ENCODE data around the gene COL20A1.

COL20A1 gene

GRCh38 chr20:63357921-63358905, 65.2 kb downstream of the COL20A1 start:
- Histone ChIP-seq H3K18ac (ENCODE audit: low read depth in 1 of 2, low read length in 2 of 2) (no peak overlapping the region), H3K14ac (ENCODE audit: low read length in 2 of 2) (no peak overlapping the region), H3K27me3 (ENCODE audit: control insufficient read depth in 1 of 2, insufficient read depth in 1 of 2, low read length in 2 of 2) (peaks cover 34 to 41% of the 10 kb centered on the region in 2 experiments), H2BK15ac (ENCODE audit: low read depth, poor library complexity, severe bottlenecking) (no peak overlapping the region), H2AK5ac (ENCODE audit: low read length, severe bottlenecking) (no peak overlapping the region), H2BK5ac (ENCODE audit: low read depth, low read length, poor library complexity, severe bottlenecking) (no peak overlapping the region), H3K4me3 (ENCODE audit: insufficient read depth in 1 of 2, low read depth in 1 of 2, low read length in 2 of 2) (no peak overlapping the region), H3K36me3 (ENCODE audit: control insufficient read depth in 1 of 2, insufficient read depth in 2 of 2, low read depth in 1 of 2, low read length in 2 of 2) (no peaks in the 10 kb centered on the region), H2AFZ (ENCODE audit: low read depth, low read length) (no peak overlapping the region), H3K27ac (ENCODE audit: low read length, poor library complexity, severe bottlenecking) (no peak overlapping the region), H4K91ac (ENCODE audit: low read length) (peak overlapping the region; percentile 61), H2BK120ac (ENCODE audit: low read depth, low read length) (no peak overlapping the region), H4K8ac (ENCODE audit: low read length) (no peak overlapping the region), H2BK12ac (ENCODE audit: low read length in 2 of 2) (no peak overlapping the region), H3K4me2 (ENCODE audit: low read length, poor library complexity, severe bottlenecking) (no peak overlapping the region), H3K9ac (ENCODE audit: low read length) (no peak overlapping the region), H3K4me1 (ENCODE audit: control insufficient read depth, insufficient read depth, low read depth, low read length) (peaks cover 5% of the 10 kb centered on the region), H3K9me3 (ENCODE audit: control insufficient read depth, low read length) (no peaks in the 10 kb centered on the region), H3K23ac (ENCODE audit: low read length in 2 of 2) (no peak overlapping the region), H3K79me1 (replicated peaks; ENCODE audit: low read length, poor library complexity, severe bottlenecking) (no peaks in the 10 kb centered on the region), H3K4ac (ENCODE audit: low read depth in 1 of 2, low read length in 2 of 2) (no peak overlapping the region)
- 86% methylated on average over 26 of the region's 26 CpGs for WGBS
- no peak for DNase-seq

GRCh38 chr20:63359164-63359934, 66.4 kb downstream of the COL20A1 start:
- no peak overlapping the region for H3K4me2 ChIP-seq (ENCODE audit: low read length, poor library complexity, severe bottlenecking)
- no peak overlapping the region for H3K4ac ChIP-seq (ENCODE audit: low read depth in 1 of 2, low read length in 2 of 2)
- no peaks in the 10 kb centered on the region for H3K9me3 ChIP-seq (ENCODE audit: control insufficient read depth, low read length)
- no peak for DNase-seq
- no peak overlapping the region for H2BK12ac ChIP-seq (ENCODE audit: low read length in 2 of 2)
- H3K4me1 ChIP-seq (ENCODE audit: control insufficient read depth, insufficient read depth, low read depth, low read length) = peaks cover 5% of the 10 kb centered on the region
- no peak overlapping the region for H3K27ac ChIP-seq (ENCODE audit: low read length, poor library complexity, severe bottlenecking)
- H3K9ac ChIP-seq (ENCODE audit: low read length) = no peak overlapping the region
- no peak overlapping the region for H4K91ac ChIP-seq (ENCODE audit: low read length)
- H3K18ac ChIP-seq (ENCODE audit: low read depth in 1 of 2, low read length in 2 of 2) = no peak overlapping the region
- WGBS = 88% methylated on average over 35 of the region's 42 CpGs
- H3K79me1 ChIP-seq (replicated peaks; ENCODE audit: low read length, poor library complexity, severe bottlenecking) = no peaks in the 10 kb centered on the region
- H2BK5ac ChIP-seq (ENCODE audit: low read depth, low read length, poor library complexity, severe bottlenecking) = no peak overlapping the region
- H3K27me3 ChIP-seq (ENCODE audit: control insufficient read depth in 1 of 2, insufficient read depth in 1 of 2, low read length in 2 of 2) = peaks cover 43 to 51% of the 10 kb centered on the region in 2 experiments
- no peak overlapping the region for H3K4me3 ChIP-seq (ENCODE audit: insufficient read depth in 1 of 2, low read depth in 1 of 2, low read length in 2 of 2)
- no peak overlapping the region for H3K14ac ChIP-seq (ENCODE audit: low read length in 2 of 2)
- no peak overlapping the region for H2AFZ ChIP-seq (ENCODE audit: low read depth, low read length)
- H2AK5ac ChIP-seq (ENCODE audit: low read length, severe bottlenecking) = no peak overlapping the region
- no peak overlapping the region for H3K23ac ChIP-seq (ENCODE audit: low read length in 2 of 2)
- H4K8ac ChIP-seq (ENCODE audit: low read length) = no peak overlapping the region
- no peaks in the 10 kb centered on the region for H3K36me3 ChIP-seq (ENCODE audit: control insufficient read depth in 1 of 2, insufficient read depth in 2 of 2, low read depth in 1 of 2, low read length in 2 of 2)
- H2BK120ac ChIP-seq (ENCODE audit: low read depth, low read length) = no peak overlapping the region
- H2BK15ac ChIP-seq (ENCODE audit: low read depth, poor library complexity, severe bottlenecking) = no peak overlapping the region

- Histone ChIP-seq H3K27me3 (ENCODE audit: control insufficient read depth in 1 of 2, insufficient read depth in 1 of 2, low read length in 2 of 2) (peaks cover 48 to 56% of the 10 kb centered on the region in 2 experiments), H2BK12ac (ENCODE audit: low read length in 2 of 2) (no peak overlapping the region), H3K18ac (ENCODE audit: low read depth in 1 of 2, low read length in 2 of 2) (no peak overlapping the region), H2BK15ac (ENCODE audit: low read depth, poor library complexity, severe bottlenecking) (no peak overlapping the region), H2BK120ac (ENCODE audit: low read depth, low read length) (no peak overlapping the region), H3K79me1 (replicated peaks; ENCODE audit: low read length, poor library complexity, severe bottlenecking) (no peaks in the 10 kb centered on the region), H3K23ac (ENCODE audit: low read length in 2 of 2) (no peak overlapping the region), H3K4me1 (ENCODE audit: control insufficient read depth, insufficient read depth, low read depth, low read length) (peaks cover 6% of the 10 kb centered on the region), H3K4ac (ENCODE audit: low read depth in 1 of 2, low read length in 2 of 2) (no peak overlapping the region), H2AK5ac (ENCODE audit: low read length, severe bottlenecking) (no peak overlapping the region), H2BK5ac (ENCODE audit: low read depth, low read length, poor library complexity, severe bottlenecking) (no peak overlapping the region), H3K36me3 (ENCODE audit: control insufficient read depth in 1 of 2, insufficient read depth in 2 of 2, low read depth in 1 of 2, low read length in 2 of 2) (no peaks in the 10 kb centered on the region), H2AFZ (ENCODE audit: low read depth, low read length) (no peak overlapping the region), H4K91ac (ENCODE audit: low read length) (no peak overlapping the region), H3K9ac (ENCODE audit: low read length) (no peak overlapping the region), H4K8ac (ENCODE audit: low read length) (no peak overlapping the region), H3K14ac (ENCODE audit: low read length in 2 of 2) (no peak overlapping the region), H3K4me3 (ENCODE audit: insufficient read depth in 1 of 2, low read depth in 1 of 2, low read length in 2 of 2) (no peak overlapping the region), H3K27ac (ENCODE audit: low read length, poor library complexity, severe bottlenecking) (no peak overlapping the region), H3K9me3 (ENCODE audit: control insufficient read depth, low read length) (no peaks in the 10 kb centered on the region), H3K4me2 (ENCODE audit: low read length, poor library complexity, severe bottlenecking) (no peak overlapping the region)
- WGBS = 46% methylated on average over 38 of the region's 38 CpGs
- DNase-seq = no peak
These were observed 67.2 kb downstream of the COL20A1 start for GRCh38 chr20:63359937-63360849.

Data from mesenchymal stem cell (in vitro differentiated cells and primary cell).